Neutrophil (primary cell): Measurements from ENCODE around the gene TMEM260.

Source experiments
- H3K27ac ChIP-seq: fragments of 200-600 bp; sonication (generic); 2 replicates; pipeline ENCODE4 v1.5.1; 2016; ENCODE audit warnings: mild to moderate bottlenecking, moderate library complexity
- H3K27me3 ChIP-seq: fragments of 200-600 bp; sonication (generic); 2 replicates; pipeline ENCODE4 v1.6.0; 2016; ENCODE audit warnings: mild to moderate bottlenecking
- H3K36me3 ChIP-seq: fragments of 200-600 bp; sonication (generic); 2 replicates; pipeline ENCODE4 v1.5.1; 2017
- H3K4me1 ChIP-seq, 2 experiments: fragments of 200-600 bp in 1 of 2; sonication (generic) in 1 of 2; 1 replicate in 1 of 2; 2 replicates in 1 of 2; pipeline versions ENCODE4 v1.5.1 to v1.6.1; 2013 to 2016; ENCODE audit warnings: low read depth in 1 of 2, low read length in 1 of 2, mild to moderate bottlenecking in 1 of 2, moderate library complexity in 1 of 2; ENCODE audit not compliant: control insufficient read depth in 1 of 2, insufficient read depth in 1 of 2
- H3K4me3 ChIP-seq, 2 experiments: fragments of 200-600 bp in 1 of 2; sonication (generic) in 1 of 2; 1 replicate in 1 of 2; 2 replicates in 1 of 2; pipeline ENCODE4 v1.5.1; 2013 to 2016; ENCODE audit warnings: low read depth in 1 of 2, low read length in 1 of 2, mild to moderate bottlenecking in 1 of 2, moderate library complexity in 1 of 2
- H3K9me3 ChIP-seq: fragments of 200-600 bp; sonication (generic); 2 replicates; pipeline ENCODE4 v1.5.1; 2016
- TF ChIP-seq, protein P1 (sequence below): fragments of 200-600 bp; sonication (generic); IDR thresholded peaks from 2 replicates; pipeline ENCODE4 v1.5.1; 2016; ENCODE audit warnings: antibody characterized with exemption

The TMEM260 gene

DNA sequence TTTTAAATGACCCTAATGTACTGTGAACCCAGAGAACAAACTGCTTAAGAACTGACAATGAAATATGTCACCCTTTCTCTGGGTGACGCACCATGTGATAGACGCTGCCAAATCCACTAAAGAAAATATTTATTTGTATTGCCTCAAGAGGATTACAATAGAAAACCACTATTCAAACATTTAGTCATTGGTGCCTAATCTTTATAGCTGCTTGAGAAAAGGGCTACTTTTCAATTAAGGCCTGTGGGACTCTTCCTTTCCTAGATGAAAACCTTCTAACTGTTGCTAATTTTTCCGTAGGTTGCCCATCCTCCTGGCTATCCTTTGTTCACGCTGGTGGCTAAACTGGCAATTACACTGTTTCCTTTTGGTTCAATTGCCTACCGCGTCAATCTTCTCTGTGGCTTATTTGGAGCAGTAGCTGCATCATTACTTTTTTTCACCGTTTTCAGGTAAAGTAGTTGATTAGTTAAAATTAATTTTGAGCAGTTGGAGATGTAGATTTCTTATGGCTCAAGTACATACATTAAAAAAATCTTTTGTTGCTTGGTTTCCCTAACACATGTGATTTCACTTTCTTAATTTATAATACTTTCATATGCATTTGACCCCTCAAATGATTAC, 6.0 kb downstream of the TMEM260 start:
- peaks cover 12 to 24% of the 10 kb centered on the region in 2 experiments for H3K4me1 ChIP-seq
- H3K9me3 ChIP-seq = no peaks in the 10 kb centered on the region
- no peak overlapping the region for H3K27ac ChIP-seq
- no peaks in the 10 kb centered on the region for H3K27me3 ChIP-seq
- TF ChIP-seq, protein P1, sequence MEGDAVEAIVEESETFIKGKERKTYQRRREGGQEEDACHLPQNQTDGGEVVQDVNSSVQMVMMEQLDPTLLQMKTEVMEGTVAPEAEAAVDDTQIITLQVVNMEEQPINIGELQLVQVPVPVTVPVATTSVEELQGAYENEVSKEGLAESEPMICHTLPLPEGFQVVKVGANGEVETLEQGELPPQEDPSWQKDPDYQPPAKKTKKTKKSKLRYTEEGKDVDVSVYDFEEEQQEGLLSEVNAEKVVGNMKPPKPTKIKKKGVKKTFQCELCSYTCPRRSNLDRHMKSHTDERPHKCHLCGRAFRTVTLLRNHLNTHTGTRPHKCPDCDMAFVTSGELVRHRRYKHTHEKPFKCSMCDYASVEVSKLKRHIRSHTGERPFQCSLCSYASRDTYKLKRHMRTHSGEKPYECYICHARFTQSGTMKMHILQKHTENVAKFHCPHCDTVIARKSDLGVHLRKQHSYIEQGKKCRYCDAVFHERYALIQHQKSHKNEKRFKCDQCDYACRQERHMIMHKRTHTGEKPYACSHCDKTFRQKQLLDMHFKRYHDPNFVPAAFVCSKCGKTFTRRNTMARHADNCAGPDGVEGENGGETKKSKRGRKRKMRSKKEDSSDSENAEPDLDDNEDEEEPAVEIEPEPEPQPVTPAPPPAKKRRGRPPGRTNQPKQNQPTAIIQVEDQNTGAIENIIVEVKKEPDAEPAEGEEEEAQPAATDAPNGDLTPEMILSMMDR = no peak
- H3K4me3 ChIP-seq = no peak overlapping the region
- H3K36me3 ChIP-seq = peaks cover 40% of the 10 kb centered on the region

DNA sequence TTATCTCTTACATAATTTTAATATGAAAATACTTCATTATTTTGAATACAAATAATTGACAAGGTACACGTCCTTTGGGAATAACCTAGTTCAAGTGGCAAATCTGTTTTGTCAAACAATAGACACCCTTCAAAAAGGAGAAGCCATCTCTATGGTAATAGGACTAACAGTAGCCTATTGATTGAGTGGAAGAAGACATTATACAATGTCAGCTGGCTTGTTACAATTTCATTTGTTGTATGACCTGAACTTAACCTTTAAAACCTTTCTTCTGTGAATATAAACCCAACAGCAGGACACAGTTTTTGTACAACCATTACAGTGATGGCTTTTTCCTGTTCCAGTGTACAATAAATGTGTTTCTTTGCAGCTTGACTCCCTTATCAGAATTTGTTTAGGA, 8.1 kb downstream of the TMEM260 start:
- H3K27me3 ChIP-seq = no peaks in the 10 kb centered on the region
- H3K4me3 ChIP-seq = no peak overlapping the region
- peaks cover 0 to 4% of the 10 kb centered on the region in 2 experiments for H3K4me1 ChIP-seq
- TF ChIP-seq, protein P1 = no peak
- H3K27ac ChIP-seq = no peak overlapping the region
- H3K36me3 ChIP-seq = peaks cover 50% of the 10 kb centered on the region
- no peaks in the 10 kb centered on the region for H3K9me3 ChIP-seq

DNA sequence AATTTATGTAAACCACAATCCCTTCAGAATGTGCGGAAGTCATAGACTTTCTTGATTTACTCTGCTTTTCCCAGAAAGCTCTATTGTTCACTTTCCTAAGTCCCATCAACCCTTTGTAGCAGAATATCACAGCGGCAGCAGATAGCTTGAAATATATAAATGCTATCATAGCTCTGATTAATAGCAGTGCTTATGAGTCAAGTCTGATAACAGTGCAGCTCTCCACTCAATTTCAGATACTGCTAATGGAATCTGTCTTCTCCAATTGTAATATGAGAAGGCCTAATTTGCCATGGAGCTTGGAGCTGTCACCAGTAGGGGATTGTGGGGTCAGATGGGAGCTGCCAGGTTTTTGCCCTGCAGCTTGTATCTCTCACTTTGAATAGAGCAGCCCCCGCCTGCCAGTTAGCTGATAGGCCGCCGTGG, 10.9 kb downstream of the TMEM260 start:
- Histone ChIP-seq H3K4me1 (no peaks in the 10 kb centered on the region), H3K4me3 (no peak overlapping the region), H3K27ac (no peak overlapping the region), H3K27me3 (no peaks in the 10 kb centered on the region), H3K36me3 (peaks cover 60% of the 10 kb centered on the region), H3K9me3 (no peaks in the 10 kb centered on the region)
- TF ChIP-seq, protein P1 = no peak

DNA sequence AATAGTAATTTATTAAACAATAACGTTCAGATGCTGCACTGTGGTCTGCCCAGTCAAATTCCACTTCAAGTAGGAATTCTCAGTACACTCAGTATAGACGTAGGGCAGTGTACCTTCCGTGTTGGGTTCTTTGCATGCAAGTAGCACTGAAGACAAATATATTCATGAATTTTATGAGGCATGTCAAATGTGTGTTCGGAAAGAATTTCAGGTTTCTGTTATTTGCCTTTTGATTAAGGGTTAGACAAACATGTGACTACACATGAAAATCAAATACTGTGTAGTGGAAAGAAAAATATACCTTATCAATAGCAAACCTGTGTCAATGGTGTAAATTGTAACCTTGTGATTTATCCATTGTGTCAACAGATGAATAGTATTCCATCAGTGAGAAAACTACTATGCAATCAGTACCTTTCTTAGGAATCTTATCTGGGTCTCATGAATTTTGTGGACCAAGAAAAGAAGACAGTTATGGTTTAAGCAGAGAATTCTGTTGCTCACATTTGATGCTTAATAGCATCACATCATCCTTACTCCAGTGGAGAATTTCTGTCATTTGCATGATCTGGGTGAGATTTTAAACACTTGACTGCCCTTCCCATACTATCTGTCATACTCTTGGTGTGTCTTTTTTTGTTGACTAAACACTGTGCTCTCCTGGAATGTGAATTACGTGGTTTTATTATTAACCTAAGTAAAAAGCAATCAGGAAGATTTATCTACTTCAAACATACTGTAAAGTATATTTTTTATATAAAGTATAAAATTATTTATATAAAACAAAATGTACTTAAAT, 13.3 kb downstream of the TMEM260 start:
- TF ChIP-seq, protein P1 = no peak
- Histone ChIP-seq H3K36me3 (peaks cover 43% of the 10 kb centered on the region), H3K4me3 (no peak overlapping the region), H3K27me3 (no peaks in the 10 kb centered on the region), H3K27ac (no peak overlapping the region), H3K4me1 (no peaks in the 10 kb centered on the region), H3K9me3 (no peaks in the 10 kb centered on the region)

DNA sequence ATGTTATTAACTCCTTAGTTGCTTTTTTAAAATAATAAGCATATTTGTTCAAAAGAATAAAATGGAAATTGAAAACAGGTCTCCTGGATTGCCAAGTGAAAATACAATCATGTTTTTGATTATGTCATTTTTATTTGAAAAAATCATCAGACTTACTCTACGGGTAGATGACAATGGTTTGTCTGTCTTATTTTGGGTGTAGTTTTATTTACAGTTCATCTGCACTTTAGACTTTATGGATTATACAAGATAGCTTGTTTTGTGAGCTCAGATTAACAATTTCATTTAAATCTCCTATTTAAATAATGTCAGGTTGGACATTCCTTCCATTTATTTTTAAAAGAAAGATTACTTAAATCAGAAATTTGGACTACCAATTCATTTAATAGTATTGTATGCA, 14.8 kb downstream of the TMEM260 start:
- H3K9me3 ChIP-seq = no peaks in the 10 kb centered on the region
- peaks cover 30% of the 10 kb centered on the region for H3K36me3 ChIP-seq
- H3K27ac ChIP-seq = no peak overlapping the region
- H3K4me3 ChIP-seq = no peak overlapping the region
- H3K27me3 ChIP-seq = no peaks in the 10 kb centered on the region
- TF ChIP-seq, protein P1 = no peak
- no peaks in the 10 kb centered on the region for H3K4me1 ChIP-seq
